GM12878 (cell line): ENCODE measurements around the gene KIAA1328. TPM values are rescaled to one million over a fixed set of nuclear protein-coding genes. Genes with fewer than 3 reads are reported as not detected.

Source experiments
- ATAC-seq: fragments of 200-7000 bp; cut with Tn5 transposase; 3 replicates; pipeline ENCODE4 v1.9.1; 2020; ENCODE audit warnings: mild to moderate bottlenecking, moderate library complexity
- BruUV-seq: library from RNA; stranded (reverse); fragments of 400-500 nt; replicated peaks from 2 replicates; lab custom pipeline; 2021; lab: Mats Ljungman, UMichigan
- CTCF ChIA-PET: fragments of 300-600 bp; sonication (Branson Sonifier 250); formaldehyde crosslinking; extraction: SDS; loops from one replicate; lab custom pipeline; 2021; ENCODE audit warnings: inconsistent platforms; lab: Yijun Ruan, JAX
- POLR2A ChIA-PET: fragments of 350-600 bp; formaldehyde crosslinking; extraction: SDS; loops from one replicate; lab custom pipeline; 2021; ENCODE audit warnings: inconsistent platforms; lab: Charles Lee
- RAD21 ChIA-PET: fragments of 300-600 bp; sonication (Branson Sonifier 250); formaldehyde crosslinking; loops from one replicate; lab custom pipeline; 2023; ENCODE audit warnings: antibody characterized with exemption; ENCODE audit not compliant: unreplicated experiment; lab: Charles Lee
- SMC1A ChIA-PET: fragments of 300-600 bp; sonication (Branson Sonifier 250); formaldehyde crosslinking; loops from one replicate; lab custom pipeline; 2023; ENCODE audit not compliant: unreplicated experiment, uncharacterized antibody; lab: Charles Lee
- DNase-seq: peaks from one replicate; pipeline ENCODE4 v3.0.0-alpha.2; 2011; ENCODE audit warnings: low read depth, low spot score
- FAIRE-seq: peaks from 3 replicates; lab custom pipeline; 2011; peaks lifted over from hg19 to GRCh38; lab: Jason Lieb, UNC
- H2AFZ ChIP-seq: 2 replicates; pipeline ENCODE4 v1.6.0; 2011; ENCODE audit warnings: low read depth, low read length, control low read depth; ENCODE audit not compliant: control insufficient read depth
- H3K27ac ChIP-seq: 2 replicates; pipeline ENCODE4 v1.5.1; 2011; ENCODE audit warnings: control low read depth; ENCODE audit not compliant: control insufficient read depth, insufficient read depth
- H3K27me3 ChIP-seq, 2 experiments: replicated peaks in 1 of 2; 2 replicates each; pipeline versions ENCODE4 v1.6.0 to v1.6.1; 2011; ENCODE audit warnings: low read length in 1 of 2; ENCODE audit not compliant: control insufficient read depth in 2 of 2, insufficient read depth in 2 of 2
- H3K36me3 ChIP-seq, 2 experiments: 2 replicates each; pipeline ENCODE4 v1.5.1; 2011; ENCODE audit warnings: low read length in 1 of 2; ENCODE audit not compliant: control insufficient read depth in 2 of 2, insufficient read depth in 2 of 2
- H3K4me1 ChIP-seq: 2 replicates; pipeline ENCODE4 v1.6.1; 2011; ENCODE audit warnings: mild to moderate bottlenecking, low read length, moderate library complexity, mixed read lengths; ENCODE audit not compliant: control insufficient read depth, insufficient read depth
- H3K4me2 ChIP-seq: 2 replicates; pipeline ENCODE4 v1.6.0; 2011; ENCODE audit warnings: control low read depth; ENCODE audit not compliant: control insufficient read depth, insufficient read depth
- H3K4me3 ChIP-seq: fragments of 200-600 bp; sonication (generic); 2 replicates; pipeline ENCODE4 v1.5.1; 2016
- H3K79me2 ChIP-seq: 2 replicates; pipeline ENCODE4 v1.6.0; 2011; ENCODE audit warnings: low read length; ENCODE audit not compliant: control insufficient read depth, insufficient read depth
- H3K9ac ChIP-seq: 2 replicates; pipeline ENCODE4 v1.8.0; 2011; ENCODE audit warnings: low read length, control low read depth, mixed read lengths; ENCODE audit not compliant: control insufficient read depth, insufficient read depth
- H3K9me3 ChIP-seq: replicated peaks from 3 replicates; pipeline ENCODE4 v1.5.1; 2011; ENCODE audit warnings: mild to moderate bottlenecking, low read length; ENCODE audit not compliant: control insufficient read depth, insufficient read depth
- H4K20me1 ChIP-seq: 2 replicates; pipeline ENCODE4 v1.6.0; 2011; ENCODE audit not compliant: control insufficient read depth, insufficient read depth
- BRCA1 ChIP-seq: IDR thresholded peaks from 2 replicates; pipeline ENCODE4 v1.6.1; 2011; ENCODE audit warnings: low read depth, low read length, improper control_type of control experiment
- ELK1 ChIP-seq: IDR thresholded peaks from 2 replicates; pipeline ENCODE4 v1.6.1; 2012; ENCODE audit warnings: low read depth, low read length, improper control_type of control experiment
- FOS ChIP-seq: IDR thresholded peaks from 3 replicates; pipeline ENCODE4 v1.6.1; 2011; ENCODE audit warnings: borderline replicate concordance; ENCODE audit not compliant: insufficient read length; ENCODE audit errors: extremely low read depth
- IRF5 ChIP-seq: fragments of 450-650 bp; IDR thresholded peaks from 2 replicates; pipeline ENCODE4 v1.6.1; 2017; ENCODE audit warnings: borderline replicate concordance
- MXI1 ChIP-seq: fragments of 150-350 bp; IDR thresholded peaks from 2 replicates; pipeline ENCODE4 v1.6.1; 2011; ENCODE audit warnings: low read depth, mild to moderate bottlenecking, inconsistent platforms, low read length, improper control_type of control experiment
- NR2F1 ChIP-seq: fragments of 450-650 bp; conservative IDR thresholded peaks from 2 replicates; pipeline ENCODE4 v1.6.1; 2017; ENCODE audit warnings: mild to moderate bottlenecking
- POLR2AphosphoS2 ChIP-seq: IDR thresholded peaks from 2 replicates; pipeline ENCODE4 v1.6.1; 2011; ENCODE audit warnings: low read depth, mild to moderate bottlenecking, low read length, improper control_type of control experiment, moderate library complexity
- RUNX3 ChIP-seq: IDR thresholded peaks from 2 replicates; pipeline ENCODE4 v1.6.1; 2012; ENCODE audit warnings: low read length, inconsistent platforms
- YBX1 ChIP-seq: fragments of 450-650 bp; IDR thresholded peaks from 2 replicates; pipeline ENCODE4 v1.6.1; 2016; ENCODE audit warnings: antibody characterized with exemption
- ZBED1 ChIP-seq: IDR thresholded peaks from 2 replicates; pipeline ENCODE4 v1.6.1; 2016; ENCODE audit warnings: borderline replicate concordance
- ZZZ3 ChIP-seq: IDR thresholded peaks from 2 replicates; pipeline ENCODE4 v1.6.1; 2011; ENCODE audit warnings: low read depth; ENCODE audit not compliant: control insufficient read depth, insufficient read length
- WGBS: methylation state at CpG from one replicate; pipeline ENCODE4 v1.1.6; 2016; ENCODE audit warnings: low lambda C conversion rate; ENCODE audit not compliant: insufficient replicate concordance, insufficient coverage; ENCODE audit errors: missing lambda C conversion rate; 5-methylcytosine and 5-hydroxymethylcytosine counted together
- in situ Hi-C: fragments of 300-500 bp; cut with MboI; formaldehyde crosslinking; loops from 9 replicates; pipeline ENCODE4 v1.14.3; 2018; ENCODE audit warnings: mixed read lengths
- intact Hi-C: fragments of 100-400 bp; cut with micrococcal nuclease; formaldehyde crosslinking; loops from one replicate; pipeline ENCODE4 v1.14.2; 2022; ENCODE audit not compliant: unreplicated experiment
- polyA plus RNA-seq, 11 experiments: library from polyadenylated mRNA; depleted of rRNA in 4 of 11; unstranded in 6 of 11; stranded (reverse) in 5 of 11; fragments of >200 nt; fragmentation: Nextera tagmentation in 4 of 11; fragmentation: Illumina TruSeq in 1 of 11; extraction: Ambion mirVana in 4 of 11; extraction: Trizol in 1 of 11; gene quantifications; 1 replicate in 1 of 11; 2 replicates in 10 of 11; pipeline versions ENCODE4 v1.2.1 to v1.2.3, GENCODE V29; 2011 to 2016; ENCODE audit warnings: inconsistent platforms in 2 of 11, missing spikeins in 2 of 11, low read depth in 1 of 11
- total RNA-seq, 4 experiments: library from RNA; depleted of rRNA in 3 of 4; stranded (reverse); fragments of >200 nt in 3 of 4; fragmentation: Illumina TruSeq in 1 of 4; extraction: Trizol in 1 of 4; gene quantifications; 2 replicates each; pipeline versions ENCODE4 v1.2.1 to v1.2.3, GENCODE V29; 2013 to 2021
- TF ChIP-seq, protein P1 (sequence below): IDR thresholded peaks from 2 replicates; pipeline ENCODE4 v1.6.1; 2011; ENCODE audit warnings: borderline replicate concordance, low read depth, mild to moderate bottlenecking, moderate library complexity, mixed read lengths, low read length; ENCODE audit not compliant: insufficient read depth; ENCODE audit errors: extremely low read length

Gene KIAA1328
- total and polyA plus RNA-seq, 10 of the 15 experiments (the other 5 are each of a cell fraction or from before 2014, with no cell fraction given) = 3.1 to 7.1 (median 4.6) TPM

DNA sequence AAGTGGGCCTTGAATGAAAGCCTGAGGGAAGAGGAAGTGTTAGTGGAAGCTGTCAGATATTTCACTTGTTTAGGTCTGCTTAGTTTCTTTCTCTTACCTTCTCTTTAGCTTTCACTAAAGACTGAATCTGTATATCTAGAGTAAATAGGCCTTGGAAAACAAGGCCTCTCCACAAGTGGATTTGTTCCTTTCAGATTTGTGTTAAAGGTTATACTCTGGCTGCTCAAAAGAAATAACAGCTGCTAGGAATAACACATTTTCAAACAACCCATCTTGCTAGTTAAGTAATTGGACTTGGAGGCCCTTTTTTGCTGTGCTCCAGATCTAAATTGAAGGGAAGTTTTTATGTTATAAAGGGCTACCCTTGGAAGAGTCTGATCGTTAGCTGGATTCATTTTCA is 236.3 kb downstream of the KIAA1328 start:
- BruUV-seq = no TSS peak
- Histone ChIP-seq H2AFZ (no peak overlapping the region), H4K20me1 (no peaks in the 10 kb centered on the region), H3K9me3 (no peaks in the 10 kb centered on the region), H3K27me3 (no peaks in the 10 kb centered on the region), H3K4me2 (no peak overlapping the region), H3K4me1 (no peaks in the 10 kb centered on the region), H3K27ac (no peak overlapping the region), H3K79me2 (no peaks in the 10 kb centered on the region), H3K36me3 (no peaks in the 10 kb centered on the region), H3K9ac (no peak overlapping the region), H3K4me3 (no peak overlapping the region)
- ChIA-PET RAD21 (no interaction called here), SMC1A (no interaction called here), POLR2A (no interaction called here), CTCF (no interaction called here)
- intact Hi-C loops = no loop called here
- DNase-seq (no peak), ATAC-seq (no peak), FAIRE-seq (no peak)
- 38% methylated on average over 1 of the region's 1 CpG for WGBS
- no peak for TF ChIP-seq BRCA1
- no peak for TF ChIP-seq MXI1
- no peak for TF ChIP-seq YBX1
- TF ChIP-seq IRF5 = no peak
- TF ChIP-seq POLR2AphosphoS2 = no peak
- no peak for TF ChIP-seq ZZZ3
- TF ChIP-seq RUNX3 = no peak
- no peak for TF ChIP-seq ZBED1
- in situ Hi-C loops = no loop called here

GRCh38 chr18:37084912-37085311 is 256.0 kb downstream of the KIAA1328 start:
- no peak overlapping the region for H3K4me3 ChIP-seq
- WGBS = 72% methylated on average over 6 of the region's 6 CpGs
- H3K9ac ChIP-seq = no peak overlapping the region
- in situ Hi-C loops (no loop called here), intact Hi-C loops (no loop called here)
- ATAC-seq = no peak
- no peaks in the 10 kb centered on the region for H3K36me3 ChIP-seq
- FAIRE-seq = no peak
- no peaks in the 10 kb centered on the region for H3K9me3 ChIP-seq
- no peaks in the 10 kb centered on the region for H3K27me3 ChIP-seq
- H4K20me1 ChIP-seq = no peaks in the 10 kb centered on the region
- no peak for DNase-seq
- RAD21 ChIA-PET = no interaction called here
- no peak overlapping the region for H3K27ac ChIP-seq
- SMC1A ChIA-PET = no interaction called here
- H3K4me2 ChIP-seq = no peak overlapping the region
- H3K4me1 ChIP-seq = no peaks in the 10 kb centered on the region
- no peak overlapping the region for H2AFZ ChIP-seq
- BruUV-seq = no TSS peak
- CTCF ChIA-PET = no interaction called here
- POLR2A ChIA-PET = no interaction called here
- H3K79me2 ChIP-seq = no peaks in the 10 kb centered on the region
- TF ChIP-seq, protein P1, sequence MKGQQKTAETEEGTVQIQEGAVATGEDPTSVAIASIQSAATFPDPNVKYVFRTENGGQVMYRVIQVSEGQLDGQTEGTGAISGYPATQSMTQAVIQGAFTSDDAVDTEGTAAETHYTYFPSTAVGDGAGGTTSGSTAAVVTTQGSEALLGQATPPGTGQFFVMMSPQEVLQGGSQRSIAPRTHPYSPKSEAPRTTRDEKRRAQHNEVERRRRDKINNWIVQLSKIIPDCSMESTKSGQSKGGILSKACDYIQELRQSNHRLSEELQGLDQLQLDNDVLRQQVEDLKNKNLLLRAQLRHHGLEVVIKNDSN = no peak
- TF ChIP-seq FOS = no peak
- no peak for TF ChIP-seq NR2F1
- no peak for TF ChIP-seq ELK1
